ENCODE data around the gene SYNRG.

DNA sequence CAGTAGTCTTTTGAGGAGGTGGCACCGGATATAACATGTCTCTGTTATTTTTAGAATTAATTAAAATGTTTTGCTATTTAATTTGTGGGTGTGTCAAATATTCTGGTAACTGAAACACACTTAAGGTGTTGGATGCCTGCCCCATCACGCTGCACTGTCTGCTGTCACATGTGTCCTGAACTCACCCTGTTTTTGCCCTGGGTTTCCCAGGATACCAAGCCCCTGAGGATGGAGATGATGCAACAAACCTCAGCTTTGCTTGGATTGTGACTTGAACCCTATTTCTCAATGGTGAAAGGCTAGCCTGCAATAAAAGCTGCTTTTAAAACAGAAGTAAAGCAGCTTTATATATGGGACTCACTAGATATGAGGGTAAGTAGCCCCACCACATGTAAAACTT lies 131.0 kb downstream of the SYNRG start:
- TF ChIP-seq SMC3 (IDR thresholded peaks at IDR 0.05; ENCODE audit: low read depth, low read length) (no peak), POLR2AphosphoS5 (IDR thresholded peaks at IDR 0.05; ENCODE audit: low read depth, low read length) (no peak), EZH2phosphoT487 (IDR thresholded peaks at IDR 0.05; ENCODE audit: borderline replicate concordance, low read depth) (no peak), RXRA (IDR thresholded peaks at IDR 0.05; ENCODE audit: borderline replicate concordance, low read depth) (no peak), MXI1 (IDR thresholded peaks at IDR 0.05; ENCODE audit: low read depth, low read length) (no peak), YY1 (IDR thresholded peaks at IDR 0.05; ENCODE audit: low read depth) (no peak), RFX5 (IDR thresholded peaks at IDR 0.05; ENCODE audit: low read length) (no peak), TCF12 (IDR thresholded peaks at IDR 0.05) (no peak)
- TF ChIP-seq, protein P1, sequence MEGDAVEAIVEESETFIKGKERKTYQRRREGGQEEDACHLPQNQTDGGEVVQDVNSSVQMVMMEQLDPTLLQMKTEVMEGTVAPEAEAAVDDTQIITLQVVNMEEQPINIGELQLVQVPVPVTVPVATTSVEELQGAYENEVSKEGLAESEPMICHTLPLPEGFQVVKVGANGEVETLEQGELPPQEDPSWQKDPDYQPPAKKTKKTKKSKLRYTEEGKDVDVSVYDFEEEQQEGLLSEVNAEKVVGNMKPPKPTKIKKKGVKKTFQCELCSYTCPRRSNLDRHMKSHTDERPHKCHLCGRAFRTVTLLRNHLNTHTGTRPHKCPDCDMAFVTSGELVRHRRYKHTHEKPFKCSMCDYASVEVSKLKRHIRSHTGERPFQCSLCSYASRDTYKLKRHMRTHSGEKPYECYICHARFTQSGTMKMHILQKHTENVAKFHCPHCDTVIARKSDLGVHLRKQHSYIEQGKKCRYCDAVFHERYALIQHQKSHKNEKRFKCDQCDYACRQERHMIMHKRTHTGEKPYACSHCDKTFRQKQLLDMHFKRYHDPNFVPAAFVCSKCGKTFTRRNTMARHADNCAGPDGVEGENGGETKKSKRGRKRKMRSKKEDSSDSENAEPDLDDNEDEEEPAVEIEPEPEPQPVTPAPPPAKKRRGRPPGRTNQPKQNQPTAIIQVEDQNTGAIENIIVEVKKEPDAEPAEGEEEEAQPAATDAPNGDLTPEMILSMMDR (IDR thresholded peaks at IDR 0.05): no peak
- TF ChIP-seq, protein P2, sequence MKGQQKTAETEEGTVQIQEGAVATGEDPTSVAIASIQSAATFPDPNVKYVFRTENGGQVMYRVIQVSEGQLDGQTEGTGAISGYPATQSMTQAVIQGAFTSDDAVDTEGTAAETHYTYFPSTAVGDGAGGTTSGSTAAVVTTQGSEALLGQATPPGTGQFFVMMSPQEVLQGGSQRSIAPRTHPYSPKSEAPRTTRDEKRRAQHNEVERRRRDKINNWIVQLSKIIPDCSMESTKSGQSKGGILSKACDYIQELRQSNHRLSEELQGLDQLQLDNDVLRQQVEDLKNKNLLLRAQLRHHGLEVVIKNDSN (IDR thresholded peaks at IDR 0.05; ENCODE audit: borderline replicate concordance, low read depth): no peak
- TF ChIP-seq, protein P3, sequence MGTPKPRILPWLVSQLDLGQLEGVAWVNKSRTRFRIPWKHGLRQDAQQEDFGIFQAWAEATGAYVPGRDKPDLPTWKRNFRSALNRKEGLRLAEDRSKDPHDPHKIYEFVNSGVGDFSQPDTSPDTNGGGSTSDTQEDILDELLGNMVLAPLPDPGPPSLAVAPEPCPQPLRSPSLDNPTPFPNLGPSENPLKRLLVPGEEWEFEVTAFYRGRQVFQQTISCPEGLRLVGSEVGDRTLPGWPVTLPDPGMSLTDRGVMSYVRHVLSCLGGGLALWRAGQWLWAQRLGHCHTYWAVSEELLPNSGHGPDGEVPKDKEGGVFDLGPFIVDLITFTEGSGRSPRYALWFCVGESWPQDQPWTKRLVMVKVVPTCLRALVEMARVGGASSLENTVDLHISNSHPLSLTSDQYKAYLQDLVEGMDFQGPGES (IDR thresholded peaks at IDR 0.05; ENCODE audit: low read depth, low read length): no peak

Data from SK-N-SH (cell line).